GM18519 (cell line): ENCODE data around the gene SRMS.
"Not testable (repeated sequence)": the region's sequence is repeated elsewhere in the genome, so short reads cannot be mapped to it uniquely, and the experiment has no call there.

ENCODE experiments used
- ATAC-seq: cut with Tn5 transposase; IDR thresholded peaks from one replicate; pipeline ENCODE4 v1.9.1; 2021; ENCODE audit warnings: mild to moderate bottlenecking, moderate library complexity; ENCODE audit not compliant: unreplicated experiment, low FRiP score

SRMS gene

GRCh38 chr20:63580796-63581461, 33.4 kb upstream of the SRMS start:
- no peak for ATAC-seq

- ATAC-seq = no peak
Observed at GRCh38 chr20:63579017-63579694, 31.6 kb upstream of the SRMS start.

GRCh38 chr20:63578224-63579016, 30.9 kb upstream of the SRMS start:
- no peak for ATAC-seq

GRCh38 chr20:63577317-63577894, 29.9 kb upstream of the SRMS start:
- ATAC-seq = no peak

- ATAC-seq = no peak
Observed at GRCh38 chr20:63576311-63576710, 28.8 kb upstream of the SRMS start.

GRCh38 chr20:63574829-63575743, 27.5 kb upstream of the SRMS start:
- no peak for ATAC-seq

GRCh38 chr20:63574156-63574828, 26.7 kb upstream of the SRMS start, which contains the start of gene HELZ2:
HELZ2 (minus strand) TSS chr20:63574239; CDS start chr20:63572385, 1,854 bp downstream.
- no peak for ATAC-seq

- no peak for ATAC-seq
Observed at GRCh38 chr20:63573647-63574131, 26.1 kb upstream of the SRMS start.

GRCh38 chr20:63572788-63573646, 25.5 kb upstream of the SRMS start:
- no peak for ATAC-seq

GRCh38 chr20:63572071-63572787, 24.7 kb upstream of the SRMS start:
- ATAC-seq = no peak

- ATAC-seq = not testable (repeated sequence)
Observed at GRCh38 chr20:63571087-63571478, 23.5 kb upstream of the SRMS start.

GRCh38 chr20:63570281-63571086, 22.9 kb upstream of the SRMS start:
- ATAC-seq = no peak

- ATAC-seq = no peak
Observed at GRCh38 chr20:63568986-63569949, 21.7 kb upstream of the SRMS start.

GRCh38 chr20:63568170-63568981, 20.8 kb upstream of the SRMS start:
- ATAC-seq = no peak
